H1 (cell line): ENCODE measurements around the gene GNG12. TPM values are rescaled to one million over a fixed set of nuclear protein-coding genes. Genes with fewer than 3 reads are reported as not detected.

Source experiments
- JUN ChIP-seq: IDR thresholded peaks from 2 replicates; pipeline ENCODE4 v1.6.1; 2011; ENCODE audit warnings: low read depth, mild to moderate bottlenecking, improper control_type of control experiment, low read length
- polyA plus RNA-seq, 7 experiments: library from polyadenylated mRNA; depleted of rRNA in 3 of 7; stranded (reverse) in 5 of 7; unstranded in 2 of 7; fragments of >200 nt in 5 of 7; fragments of 200-250 nt in 2 of 7; gene quantifications; 1 replicate in 5 of 7; 2 replicates in 1 of 7; 4 replicates in 1 of 7; pipeline versions ENCODE4 v1.2.1 to v1.2.3, GENCODE V29; 2011 to 2013; ENCODE audit warnings: missing spikeins in 2 of 7, mixed read lengths in 2 of 7
- total RNA-seq: library from RNA; stranded (reverse); fragmentation: NEBNext Ultra II Directional; extraction: Animal tissue kit (Norgen Biotek cat#: 25700); gene quantifications from 2 replicates; pipeline ENCODE4 v1.2.1, GENCODE V29; 2021

The GNG12 gene
- total and polyA plus RNA-seq, 2 of the 8 experiments (the other 6 are each of a cell fraction or from before 2014, with no cell fraction given) = 11.4 to 35.8 TPM

DNA sequence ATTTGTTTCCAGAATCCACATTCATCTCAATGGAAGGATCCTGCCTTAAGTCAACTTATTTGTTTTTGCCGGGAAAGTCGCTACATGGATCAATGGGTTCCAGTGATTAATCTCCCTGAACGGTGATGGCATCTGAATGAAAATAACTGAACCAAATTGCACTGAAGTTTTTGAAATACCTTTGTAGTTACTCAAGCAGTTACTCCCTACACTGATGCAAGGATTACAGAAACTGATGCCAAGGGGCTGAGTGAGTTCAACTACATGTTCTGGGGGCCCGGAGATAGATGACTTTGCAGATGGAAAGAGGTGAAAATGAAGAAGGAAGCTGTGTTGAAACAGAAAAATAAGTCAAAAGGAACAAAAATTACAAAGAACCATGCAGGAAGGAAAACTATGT lies 145.6 kb downstream of the GNG12 start (continued):
- TF ChIP-seq JUN = no peak
